AG04449 (cell line): ENCODE data around the gene SBNO2.

Experiments
- CTCF ChIA-PET: fragments of 350-600 bp; formaldehyde crosslinking; extraction: SDS; loops from one replicate; lab custom pipeline; 2021; ENCODE audit warnings: antibody characterized with exemption; lab: Yijun Ruan, JAX
- POLR2A ChIA-PET: fragments of 400-600, 350-600 bp; formaldehyde crosslinking; extraction: SDS; loops from one replicate; lab custom pipeline; 2020; ENCODE audit warnings: antibody characterized with exemption, inconsistent platforms; lab: Yijun Ruan, JAX
- DNase-seq: peaks from one replicate; pipeline ENCODE4 v3.0.0-alpha.2; 2010; ENCODE audit warnings: low read depth, low spot score
- H3K4me3 ChIP-seq: 2 replicates; pipeline ENCODE4 v1.5.1; 2011; ENCODE audit warnings: low read depth, mild to moderate bottlenecking, control low read depth, low read length
- CTCF ChIP-seq: IDR thresholded peaks from one replicate; pipeline ENCODE4 v1.5.1; 2011; ENCODE audit warnings: mild to moderate bottlenecking, moderate library complexity, low read length, control low read depth, inconsistent platforms; ENCODE audit not compliant: insufficient read depth; ENCODE audit errors: missing control alignments

SBNO2 gene

GRCh38 chr19:1139126-1139525 lies 34.9 kb downstream of the SBNO2 start:
- ChIA-PET POLR2A (interaction anchor here (0.6 kb wide), 1 partner anchor 35 kb away, joined by 3 read pairs; the partner anchor contains the start of gene SBNO2), CTCF (interaction anchor here (1.1 kb wide), 1 partner anchor 56 kb away, joined by 3 read pairs; no protein-coding TSS in a partner anchor)
- no peak for TF ChIP-seq CTCF
- no peak for DNase-seq
- H3K4me3 ChIP-seq: no peak overlapping the region

DNA sequence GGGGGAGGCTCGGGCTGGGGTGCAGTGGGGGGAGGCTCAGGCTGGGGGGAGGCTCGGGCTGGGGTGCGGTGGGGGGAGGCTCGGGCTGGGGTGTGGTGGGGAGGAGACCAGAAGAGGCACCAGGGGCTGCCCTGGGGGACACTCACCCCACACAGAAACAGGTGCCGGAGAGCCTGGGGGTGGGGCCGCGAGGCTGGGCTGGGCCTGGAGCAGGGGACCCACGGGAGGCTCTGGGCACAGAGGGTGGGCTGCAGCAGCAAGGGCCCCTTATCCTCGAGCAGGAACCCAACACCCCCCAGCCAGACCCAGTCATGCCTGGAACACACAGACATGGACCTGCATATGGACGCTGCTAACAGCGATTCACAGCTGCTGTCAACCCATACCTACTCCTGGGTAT lies 35.9 kb downstream of the SBNO2 start:
- no peak for DNase-seq
- POLR2A ChIA-PET: no interaction called here
- CTCF ChIA-PET: no interaction called here
- TF ChIP-seq CTCF: no peak
- H3K4me3 ChIP-seq: no peak overlapping the region

DNA sequence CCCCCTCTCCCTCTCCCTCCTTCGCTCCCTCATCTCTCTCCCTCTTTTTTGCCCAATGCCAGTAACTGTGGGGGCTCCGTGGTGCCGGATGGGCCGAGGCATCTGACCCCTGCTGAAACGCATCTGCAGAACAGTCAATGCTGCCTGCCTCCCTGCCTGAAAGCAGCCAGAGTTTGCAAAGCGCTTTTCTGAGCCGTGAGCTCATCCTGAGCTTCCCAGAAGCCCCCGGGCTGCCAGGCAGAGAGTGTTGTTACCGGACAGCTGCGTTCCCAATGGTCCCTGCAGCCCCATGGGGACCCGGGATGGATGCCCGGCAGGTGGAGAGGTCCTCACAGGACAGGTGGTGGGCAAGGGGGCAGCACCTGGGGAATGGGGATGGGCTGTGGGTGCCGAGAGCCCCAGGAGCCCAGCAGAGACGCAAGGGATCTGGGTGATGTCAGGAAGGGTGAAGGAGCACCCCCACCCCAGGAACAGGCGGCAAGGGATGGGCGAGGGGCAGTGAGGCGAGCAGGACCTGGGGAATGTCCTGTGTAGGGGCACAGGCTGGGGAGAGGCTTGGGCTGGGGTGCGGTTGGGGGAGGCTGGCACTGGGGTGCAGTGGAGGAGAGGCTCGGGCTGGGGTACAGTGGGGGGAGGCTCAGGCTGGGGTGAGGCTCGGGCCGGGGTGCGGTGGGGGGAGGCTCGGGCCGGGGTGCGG lies 37.3 kb downstream of the SBNO2 start:
- CTCF ChIA-PET: no interaction called here
- DNase-seq: no peak
- POLR2A ChIA-PET: no interaction called here
- TF ChIP-seq CTCF: no peak
- H3K4me3 ChIP-seq: no peak overlapping the region

GRCh38 chr19:1136201-1136600 lies 37.9 kb downstream of the SBNO2 start:
- TF ChIP-seq CTCF: no peak
- ChIA-PET POLR2A (no interaction called here), CTCF (no interaction called here)
- DNase-seq: no peak
- no peak overlapping the region for H3K4me3 ChIP-seq

DNA sequence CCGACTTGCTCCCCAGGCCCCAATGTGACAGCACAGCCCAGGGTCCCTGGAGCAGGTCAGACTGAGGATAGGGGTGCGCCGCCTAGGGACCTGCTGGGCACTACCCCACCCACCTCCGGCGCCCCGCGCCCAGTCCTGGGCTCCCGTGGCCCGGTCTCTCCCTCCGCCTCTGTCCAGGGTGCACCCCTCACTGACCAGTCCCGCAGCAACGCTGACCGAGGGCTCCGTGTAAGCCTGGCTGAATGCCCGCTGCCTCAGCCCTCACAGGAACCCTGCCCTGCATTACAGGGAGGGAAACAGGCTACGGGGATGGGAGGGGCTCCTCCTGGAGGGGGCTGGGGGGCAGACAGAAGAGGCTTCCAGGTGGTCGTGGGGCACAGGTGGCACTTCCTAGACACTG lies 38.6 kb downstream of the SBNO2 start:
- ChIA-PET POLR2A (no interaction called here), CTCF (no interaction called here)
- no peak for DNase-seq
- H3K4me3 ChIP-seq: no peak overlapping the region
- no peak for TF ChIP-seq CTCF

DNA sequence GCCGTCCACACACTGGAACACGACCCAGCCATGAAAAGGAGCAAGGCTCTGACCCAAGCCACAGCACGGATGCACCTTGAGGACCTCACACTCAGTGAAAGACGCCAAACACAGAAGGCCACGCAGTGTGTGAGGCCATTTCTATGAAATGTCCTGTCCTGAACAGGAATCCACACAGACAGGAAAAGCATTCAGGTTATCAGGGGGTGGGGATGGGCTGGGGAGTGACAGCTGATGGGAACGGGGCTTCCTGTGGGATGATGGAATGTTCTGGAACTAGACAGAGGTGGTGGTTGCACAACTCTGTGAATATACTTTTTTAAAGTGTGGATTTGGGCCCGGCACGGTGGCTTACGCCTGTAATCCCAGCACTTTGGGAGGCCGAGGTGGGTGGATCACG lies 39.6 kb downstream of the SBNO2 start:
- POLR2A ChIA-PET: no interaction called here
- CTCF ChIA-PET: interaction anchor here (0.9 kb wide), 1 partner anchor 9 kb away, joined by 3 read pairs; no protein-coding TSS in a partner anchor
- no peak overlapping the region for H3K4me3 ChIP-seq

More for the DNA sequence above, 39.6 kb downstream of the SBNO2 start:
- no peak for TF ChIP-seq CTCF
- DNase-seq: no peak
